Left ventricle myocardium inferior (tissue), 1 donor: Measurements from ENCODE around the gene SGCG. TPM values are rescaled to one million over a fixed set of nuclear protein-coding genes. Genes with fewer than 3 reads are reported as not detected.

ENCODE experiments used
- DNase-seq: peaks from one replicate; pipeline ENCODE4 v3.0.0-alpha.2; 2020
- H3K27ac ChIP-seq: fragments of 200-600 bp; replicated peaks from 2 replicates; pipeline ENCODE4 v1.8.0; 2021
- H3K27me3 ChIP-seq: fragments of 200-600 bp; 2 replicates; pipeline ENCODE4 v1.8.0; 2021; ENCODE audit warnings: low read depth
- H3K36me3 ChIP-seq: fragments of 200-600 bp; 2 replicates; pipeline ENCODE4 v1.8.0; 2021
- H3K4me1 ChIP-seq: fragments of 200-600 bp; 2 replicates; pipeline ENCODE4 v1.8.0; 2021
- H3K4me3 ChIP-seq: fragments of 200-600 bp; 2 replicates; pipeline ENCODE4 v1.8.0; 2021; ENCODE audit warnings: mild to moderate bottlenecking, moderate library complexity
- H3K9me3 ChIP-seq: fragments of 200-600 bp; replicated peaks from 2 replicates; pipeline ENCODE4 v1.8.0; 2021
- CTCF ChIP-seq: fragments of 200-600 bp; IDR thresholded peaks from 2 replicates; pipeline ENCODE4 v1.8.0; 2021; ENCODE audit warnings: antibody characterized with exemption, mild to moderate bottlenecking, borderline replicate concordance
- intact Hi-C: fragments of 100-400 bp; cut with micrococcal nuclease; formaldehyde crosslinking; loops from one replicate; pipeline ENCODE4 v1.11.0; 2022
- total RNA-seq: library from RNA; stranded (reverse); fragmentation: NEBNext Ultra II Directional; extraction: Animal tissue kit (Norgen Biotek cat#: 25700); gene quantifications from one replicate; pipeline ENCODE4 v1.2.1, GENCODE V29; 2021
- donor health status: DM: no; HTN: yes; CAD: no; lungs with severe emphysema.

SGCG gene
- total RNA-seq, 1 donor from 2014 or later: 102 TPM

GRCh38 chr13:23350009-23350408, 169.2 kb downstream of the SGCG start:
- Histone ChIP-seq H3K4me1 (peaks cover 21% of the 10 kb centered on the region), H3K27ac (no peak overlapping the region), H3K4me3 (no peak overlapping the region), H3K9me3 (no peaks in the 10 kb centered on the region), H3K27me3 (no peaks in the 10 kb centered on the region), H3K36me3 (peaks cover 31% of the 10 kb centered on the region)
- no peak for DNase-seq
- no peak for TF ChIP-seq CTCF
- intact Hi-C loops: no loop called here

GRCh38 chr13:23352161-23352560, 171.4 kb downstream of the SGCG start:
- no peak overlapping the region for H3K27ac ChIP-seq
- no peak overlapping the region for H3K4me3 ChIP-seq
- peaks cover 21% of the 10 kb centered on the region for H3K4me1 ChIP-seq
- DNase-seq: no peak
- H3K9me3 ChIP-seq: no peaks in the 10 kb centered on the region
- intact Hi-C loops: no loop called here
- no peak for TF ChIP-seq CTCF
- H3K27me3 ChIP-seq: no peaks in the 10 kb centered on the region
- peaks cover 41% of the 10 kb centered on the region for H3K36me3 ChIP-seq

GRCh38 chr13:23354520-23354919, 173.7 kb downstream of the SGCG start:
- no peaks in the 10 kb centered on the region for H3K9me3 ChIP-seq
- no peak overlapping the region for H3K4me3 ChIP-seq
- no peak overlapping the region for H3K27ac ChIP-seq
- no peaks in the 10 kb centered on the region for H3K27me3 ChIP-seq
- DNase-seq: no peak
- intact Hi-C loops: no loop called here
- H3K36me3 ChIP-seq: peaks cover 54% of the 10 kb centered on the region
- H3K4me1 ChIP-seq: peaks cover 11% of the 10 kb centered on the region
- TF ChIP-seq CTCF: no peak

- no peaks in the 10 kb centered on the region for H3K27me3 ChIP-seq
- no peak overlapping the region for H3K27ac ChIP-seq
- no peak for TF ChIP-seq CTCF
- DNase-seq: no peak
- peaks cover 6% of the 10 kb centered on the region for H3K4me1 ChIP-seq
- intact Hi-C loops: no loop called here
- no peaks in the 10 kb centered on the region for H3K9me3 ChIP-seq
- H3K4me3 ChIP-seq: no peak overlapping the region
- H3K36me3 ChIP-seq: peaks cover 45% of the 10 kb centered on the region
These were observed 175.6 kb downstream of the SGCG start for GRCh38 chr13:23356368-23356767.

GRCh38 chr13:23357349-23357748, 176.6 kb downstream of the SGCG start:
- no peak for TF ChIP-seq CTCF
- H3K27me3 ChIP-seq: no peaks in the 10 kb centered on the region
- H3K4me1 ChIP-seq: peaks cover 16% of the 10 kb centered on the region
- DNase-seq: no peak
- H3K27ac ChIP-seq: no peak overlapping the region
- no peak overlapping the region for H3K4me3 ChIP-seq
- H3K9me3 ChIP-seq: no peaks in the 10 kb centered on the region
- H3K36me3 ChIP-seq: peaks cover 45% of the 10 kb centered on the region
- intact Hi-C loops: no loop called here

GRCh38 chr13:23359882-23360281, 179.1 kb downstream of the SGCG start:
- Histone ChIP-seq H3K27ac (no peak overlapping the region), H3K27me3 (no peaks in the 10 kb centered on the region), H3K36me3 (peaks cover 61% of the 10 kb centered on the region), H3K9me3 (no peaks in the 10 kb centered on the region), H3K4me1 (peaks cover 18% of the 10 kb centered on the region), H3K4me3 (no peak overlapping the region)
- TF ChIP-seq CTCF: no peak
- no peak for DNase-seq
- intact Hi-C loops: no loop called here
